GM12874 (cell line): ENCODE results near the gene LPAR3.

ENCODE experiments used
- CTCF ChIP-seq: IDR thresholded peaks from 2 replicates; pipeline ENCODE4 v1.5.1; 2011; ENCODE audit warnings: low read depth, mild to moderate bottlenecking, control low read depth, low read length, moderate library complexity; ENCODE audit not compliant: insufficient read depth

LPAR3 gene

DNA sequence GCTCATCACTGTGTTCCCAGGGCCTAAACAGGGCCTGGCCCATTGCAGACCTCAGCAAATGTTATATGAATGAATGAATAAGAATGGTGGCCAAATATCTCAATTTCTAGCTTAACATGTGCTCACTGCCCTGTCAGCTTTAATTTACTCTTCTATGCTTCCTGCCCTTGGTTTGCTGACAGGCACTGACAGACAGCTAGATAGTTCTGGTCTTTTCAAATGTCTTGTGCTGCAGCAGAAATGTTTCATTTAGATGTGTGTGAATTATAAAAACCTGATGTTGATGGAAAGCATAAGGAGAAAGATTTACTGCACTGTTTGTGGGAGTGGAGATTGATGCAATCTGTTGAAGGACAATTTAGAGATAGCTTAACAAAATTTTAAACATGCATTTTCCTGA lies 48.9 kb downstream of the LPAR3 start:
- TF ChIP-seq CTCF, result no peak

DNA sequence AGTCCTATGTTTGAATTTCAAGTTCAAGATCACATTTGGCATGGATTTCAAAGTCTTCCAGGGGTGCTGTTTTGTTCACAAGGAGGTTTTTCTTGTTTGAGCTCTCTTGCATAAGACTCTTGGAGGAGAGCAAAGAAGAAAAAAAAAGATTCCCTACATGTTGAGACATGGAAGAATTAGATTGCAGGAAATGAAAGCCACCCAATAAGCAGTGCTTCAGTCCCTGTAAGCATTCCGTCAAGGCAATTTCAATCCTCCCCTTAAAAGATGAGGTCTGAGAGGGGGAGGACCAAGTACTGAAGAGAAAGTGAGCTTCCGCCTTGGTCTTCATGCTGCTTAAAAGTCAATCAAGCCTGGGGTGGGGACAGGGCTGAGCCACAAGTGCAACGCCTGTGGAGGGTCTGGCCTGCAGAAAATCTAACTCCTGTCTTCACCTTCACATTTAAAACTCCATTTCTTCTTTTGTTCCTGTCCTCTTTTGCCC lies 50.2 kb downstream of the LPAR3 start:
- no peak for TF ChIP-seq CTCF

GRCh38 chr1:84841971-84842370 lies 51.0 kb downstream of the LPAR3 start:
- TF ChIP-seq CTCF, result no peak

GRCh38 chr1:84840346-84840745 lies 52.7 kb downstream of the LPAR3 start:
- TF ChIP-seq CTCF, result no peak

- no peak for TF ChIP-seq CTCF
These were observed 53.5 kb downstream of the LPAR3 start for GRCh38 chr1:84839544-84839943.

- no peak for TF ChIP-seq CTCF
These were observed 56.9 kb downstream of the LPAR3 start for GRCh38 chr1:84836145-84836544.

DNA sequence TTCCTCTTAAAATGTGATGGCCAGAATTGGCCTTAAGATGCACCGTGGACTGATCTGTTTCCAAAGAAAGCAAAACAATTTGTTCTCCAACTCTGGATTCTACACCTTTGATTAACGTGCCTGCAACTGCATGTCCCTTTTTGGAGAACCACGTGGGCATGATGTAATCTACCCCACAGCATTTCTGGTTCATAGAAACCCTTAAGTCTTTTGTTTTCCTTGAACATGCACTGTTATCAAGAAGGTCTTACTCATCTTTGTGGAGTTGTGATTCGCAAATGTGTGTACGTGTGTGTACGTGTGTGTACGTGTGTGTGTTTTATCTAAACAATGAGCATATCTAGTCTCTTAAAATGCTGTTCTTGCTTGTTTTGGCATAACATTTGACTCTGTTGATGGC lies 57.8 kb downstream of the LPAR3 start:
- TF ChIP-seq CTCF, result no peak
